ENCODE measurements around the gene LAMB1. TPM values are rescaled to one million over a fixed set of nuclear protein-coding genes. Genes with fewer than 3 reads are reported as not detected.

The LAMB1 gene
- total RNA-seq, 2 experiments from 2014 or later = not detected

DNA sequence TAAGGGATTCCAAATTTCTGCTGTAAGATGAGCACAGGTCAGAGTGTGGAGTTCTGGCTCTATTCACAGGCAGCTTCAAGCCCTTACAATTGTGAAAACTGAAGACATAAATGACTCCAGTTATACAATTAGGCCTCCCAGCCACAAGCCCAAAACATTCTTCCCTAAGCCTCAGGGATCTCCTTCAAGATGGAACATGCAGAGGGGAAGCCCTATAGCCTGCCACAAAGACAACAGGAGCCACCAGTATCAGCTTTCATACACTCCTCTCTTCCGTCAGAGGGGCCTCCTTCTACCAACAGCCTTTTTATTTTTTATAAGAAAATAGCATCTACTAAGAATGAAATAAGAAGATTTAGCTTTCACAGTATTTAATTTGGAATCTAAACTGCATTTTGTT, 65.4 kb downstream of the LAMB1 start:
- Mint-ChIP-seq H3K9me3 (no peaks in the 10 kb centered on the region), H3K27ac (no peak overlapping the region)
- no peak overlapping the region for H3K27ac ChIP-seq (ENCODE audit: low read depth in 1 of 2, low read length in 2 of 2)

GRCh38 chr7:107936312-107936711, 66.6 kb downstream of the LAMB1 start:
- intact Hi-C loops (cut with DNase I, micrococcal nuclease) = no loop called here
- no peak overlapping the region for H3K27ac ChIP-seq (ENCODE audit: low read depth in 1 of 2, low read length in 2 of 2)
- H3K4me3 ChIP-seq (ENCODE audit: low read length) = no peak overlapping the region
- no peak for TF ChIP-seq CTCF (IDR thresholded peaks at IDR 0.05)
- H3K27me3 ChIP-seq (ENCODE audit: control insufficient read depth in 1 of 2, insufficient read depth in 2 of 2, low read length in 2 of 2) = no peaks in the 10 kb centered on the region
- Mint-ChIP-seq H3K36me3 (ENCODE audit: low read depth) (peaks cover 28% of the 10 kb centered on the region), H3K4me3 (no peak overlapping the region), H3K27ac (no peak overlapping the region), H3K4me1 (ENCODE audit: low read depth) (peaks cover 18% of the 10 kb centered on the region), H3K9me3 (no peaks in the 10 kb centered on the region), H3K27me3 (no peaks in the 10 kb centered on the region)
- CTCF ChIA-PET = no interaction called here
- POLR2A ChIA-PET = no interaction called here
- peaks cover 12% of the 10 kb centered on the region for H3K36me3 ChIP-seq (ENCODE audit: insufficient read depth, low read length)
- no peaks in the 10 kb centered on the region for H3K4me1 ChIP-seq (ENCODE audit: insufficient read depth, low read length)
- H3K9me3 ChIP-seq (ENCODE audit: control insufficient read depth in 1 of 2, insufficient read depth in 1 of 2, low read length in 2 of 2) = no peaks in the 10 kb centered on the region
- ATAC-seq (ENCODE audit: poor library complexity) (no peak), DNase-seq (no peak)

More for the DNA sequence above, 65.4 kb downstream of the LAMB1 start:
- ATAC-seq (ENCODE audit: poor library complexity) (no peak), DNase-seq (no peak)
- Histone ChIP-seq H3K27me3 (ENCODE audit: control insufficient read depth in 1 of 2, insufficient read depth in 2 of 2, low read length in 2 of 2) (no peaks in the 10 kb centered on the region), H3K36me3 (ENCODE audit: insufficient read depth, low read length) (peaks cover 9% of the 10 kb centered on the region), H3K9me3 (ENCODE audit: control insufficient read depth in 1 of 2, insufficient read depth in 1 of 2, low read length in 2 of 2) (no peaks in the 10 kb centered on the region), H3K4me3 (ENCODE audit: low read length) (no peak overlapping the region), H3K4me1 (ENCODE audit: insufficient read depth, low read length) (no peaks in the 10 kb centered on the region)
- CTCF ChIA-PET = no interaction called here
- no peak for TF ChIP-seq CTCF (IDR thresholded peaks at IDR 0.05)
- POLR2A ChIA-PET = no interaction called here
- Mint-ChIP-seq H3K36me3 (ENCODE audit: low read depth) (peaks cover 20% of the 10 kb centered on the region), H3K27me3 (no peaks in the 10 kb centered on the region), H3K4me3 (no peak overlapping the region), H3K4me1 (ENCODE audit: low read depth) (peaks cover 12% of the 10 kb centered on the region)
- intact Hi-C loops (cut with DNase I, micrococcal nuclease) = no loop called here

- no peaks in the 10 kb centered on the region for H3K27me3 ChIP-seq (ENCODE audit: control insufficient read depth in 1 of 2, insufficient read depth in 2 of 2, low read length in 2 of 2)
- ATAC-seq (ENCODE audit: poor library complexity) = no peak
- no peak overlapping the region for H3K27ac ChIP-seq (ENCODE audit: low read depth in 1 of 2, low read length in 2 of 2)
- peaks cover 21% of the 10 kb centered on the region for H3K36me3 Mint-ChIP-seq (ENCODE audit: low read depth)
- no peaks in the 10 kb centered on the region for H3K27me3 Mint-ChIP-seq
- no peaks in the 10 kb centered on the region for H3K4me1 ChIP-seq (ENCODE audit: insufficient read depth, low read length)
- intact Hi-C loops (cut with DNase I, micrococcal nuclease) = no loop called here
- no peak for DNase-seq
- peaks cover 8% of the 10 kb centered on the region for H3K36me3 ChIP-seq (ENCODE audit: insufficient read depth, low read length)
- H3K4me3 Mint-ChIP-seq = no peak overlapping the region
- H3K9me3 ChIP-seq (ENCODE audit: control insufficient read depth in 1 of 2, insufficient read depth in 1 of 2, low read length in 2 of 2) = no peaks in the 10 kb centered on the region
- H3K9me3 Mint-ChIP-seq = no peaks in the 10 kb centered on the region
- H3K4me3 ChIP-seq (ENCODE audit: low read length) = no peak overlapping the region
- ChIA-PET POLR2A (no interaction called here), CTCF (interaction anchor here (1.1 kb wide), 1 partner anchor 16 kb away, joined by 3 read pairs; no protein-coding TSS in a partner anchor)
- no peak for TF ChIP-seq CTCF (IDR thresholded peaks at IDR 0.05)
- no peak overlapping the region for H3K27ac Mint-ChIP-seq
- H3K4me1 Mint-ChIP-seq (ENCODE audit: low read depth) = peaks cover 18% of the 10 kb centered on the region
These were observed 67.8 kb downstream of the LAMB1 start for GRCh38 chr7:107934991-107935770.

All from CD4-positive, alpha-beta T cell (primary cell).